Duodenal mucosa (tissue), 2 donors: Measurements from ENCODE around the gene LIPG.

Source experiments
- H3K27ac ChIP-seq: one replicate; pipeline ENCODE4 v1.7.0; 2013; ENCODE audit warnings: low read depth, low read length
- H3K27me3 ChIP-seq, 2 donors: one replicate each; pipeline ENCODE4 v1.7.0; 2013; ENCODE audit warnings: low read length in 2 of 2, control low read depth in 1 of 2; ENCODE audit not compliant: insufficient read depth in 2 of 2, control insufficient read depth in 1 of 2
- H3K36me3 ChIP-seq, 2 donors: one replicate each; pipeline ENCODE4 v1.7.0; 2013; ENCODE audit warnings: low read length in 2 of 2, control low read depth in 1 of 2; ENCODE audit not compliant: insufficient read depth in 2 of 2, control insufficient read depth in 1 of 2
- H3K4me1 ChIP-seq, 2 donors: one replicate each; pipeline ENCODE4 v1.7.0; 2013; ENCODE audit warnings: low read length in 2 of 2, control low read depth in 1 of 2; ENCODE audit not compliant: insufficient read depth in 2 of 2, control insufficient read depth in 1 of 2
- H3K4me3 ChIP-seq, 2 donors: one replicate each; pipeline ENCODE4 v1.7.0; 2013; ENCODE audit warnings: low read length in 2 of 2, low read depth in 1 of 2
- H3K9ac ChIP-seq, 2 donors: one replicate each; pipeline ENCODE4 v1.7.0; 2013; ENCODE audit warnings: low read length in 2 of 2, low read depth in 1 of 2
- H3K9me3 ChIP-seq, 2 donors: one replicate each; pipeline ENCODE4 v1.7.0; 2013; ENCODE audit warnings: low read length in 2 of 2, control low read depth in 1 of 2; ENCODE audit not compliant: control insufficient read depth in 1 of 2

LIPG gene

GRCh38 chr18:49617865-49618264, 56.0 kb downstream of the LIPG start:
- no peaks in the 10 kb centered on the region for H3K36me3 ChIP-seq
- H3K4me3 ChIP-seq, result no peak overlapping the region
- H3K4me1 ChIP-seq, result peaks cover 20 to 25% of the 10 kb centered on the region in 2 donors
- no peak overlapping the region for H3K27ac ChIP-seq
- no peak overlapping the region for H3K9ac ChIP-seq
- H3K27me3 ChIP-seq, result peaks cover 0 to 3% of the 10 kb centered on the region in 2 donors
- H3K9me3 ChIP-seq, result no peaks in the 10 kb centered on the region

GRCh38 chr18:49618742-49619681, 57.2 kb downstream of the LIPG start:
- Histone ChIP-seq H3K4me3 (no peak overlapping the region), H3K9ac (no peak overlapping the region), H3K36me3 (no peaks in the 10 kb centered on the region), H3K9me3 (no peaks in the 10 kb centered on the region), H3K27me3 (peaks cover 0 to 3% of the 10 kb centered on the region in 2 donors), H3K27ac (no peak overlapping the region), H3K4me1 (peaks cover 11 to 14% of the 10 kb centered on the region in 2 donors)

GRCh38 chr18:49619801-49620200, 57.9 kb downstream of the LIPG start:
- Histone ChIP-seq H3K27me3 (peaks cover 0 to 3% of the 10 kb centered on the region in 2 donors), H3K9me3 (no peaks in the 10 kb centered on the region), H3K36me3 (no peaks in the 10 kb centered on the region), H3K27ac (no peak overlapping the region), H3K4me3 (no peak overlapping the region), H3K9ac (no peak overlapping the region), H3K4me1 (peaks cover 9 to 11% of the 10 kb centered on the region in 2 donors)

- Histone ChIP-seq H3K36me3 (no peaks in the 10 kb centered on the region), H3K4me3 (no peak overlapping the region), H3K27me3 (peaks cover 0 to 3% of the 10 kb centered on the region in 2 donors), H3K27ac (no peak overlapping the region), H3K4me1 (peaks cover 9 to 11% of the 10 kb centered on the region in 2 donors), H3K9ac (no peak overlapping the region), H3K9me3 (no peaks in the 10 kb centered on the region)
Measured at GRCh38 chr18:49621301-49621700, 59.4 kb downstream of the LIPG start.

GRCh38 chr18:49621717-49622351, 60.0 kb downstream of the LIPG start:
- no peaks in the 10 kb centered on the region for H3K36me3 ChIP-seq
- peaks cover 0 to 3% of the 10 kb centered on the region in 2 donors for H3K27me3 ChIP-seq
- H3K9me3 ChIP-seq, result no peaks in the 10 kb centered on the region
- H3K9ac ChIP-seq, result no peak overlapping the region
- H3K4me3 ChIP-seq, result no peak overlapping the region
- H3K27ac ChIP-seq, result no peak overlapping the region
- peaks cover 9 to 11% of the 10 kb centered on the region in 2 donors for H3K4me1 ChIP-seq

- H3K9ac ChIP-seq, result no peak overlapping the region
- H3K27me3 ChIP-seq, result peaks cover 0 to 3% of the 10 kb centered on the region in 2 donors
- H3K36me3 ChIP-seq, result no peaks in the 10 kb centered on the region
- H3K9me3 ChIP-seq, result no peaks in the 10 kb centered on the region
- peaks cover 11 to 14% of the 10 kb centered on the region in 2 donors for H3K4me1 ChIP-seq
- no peak overlapping the region for H3K27ac ChIP-seq
- no peak overlapping the region for H3K4me3 ChIP-seq
Measured at GRCh38 chr18:49623571-49623970, 61.7 kb downstream of the LIPG start.

- H3K9me3 ChIP-seq, result no peaks in the 10 kb centered on the region
- peak overlapping the region in 1 of 2 donors; percentile 12 for H3K9ac ChIP-seq
- H3K4me3 ChIP-seq, result no peak overlapping the region
- H3K27me3 ChIP-seq, result peaks cover 0 to 3% of the 10 kb centered on the region in 2 donors
- no peaks in the 10 kb centered on the region for H3K36me3 ChIP-seq
- H3K27ac ChIP-seq, result no peak overlapping the region
- peaks cover 18% of the 10 kb centered on the region in 2 donors for H3K4me1 ChIP-seq
Measured at GRCh38 chr18:49625021-49625691, 63.3 kb downstream of the LIPG start.

GRCh38 chr18:49626842-49627467, 65.1 kb downstream of the LIPG start:
- no peak overlapping the region for H3K9ac ChIP-seq
- H3K9me3 ChIP-seq, result no peaks in the 10 kb centered on the region
- H3K4me1 ChIP-seq, result peaks cover 23 to 24% of the 10 kb centered on the region in 2 donors
- H3K36me3 ChIP-seq, result no peaks in the 10 kb centered on the region
- peaks cover 0 to 3% of the 10 kb centered on the region in 2 donors for H3K27me3 ChIP-seq
- H3K4me3 ChIP-seq, result no peak overlapping the region
- H3K27ac ChIP-seq, result no peak overlapping the region

GRCh38 chr18:49628119-49628518, 66.3 kb downstream of the LIPG start:
- Histone ChIP-seq H3K27ac (no peak overlapping the region), H3K27me3 (no peaks in the 10 kb centered on the region), H3K4me3 (no peak overlapping the region)

More at GRCh38 chr18:49628119-49628518, 66.3 kb downstream of the LIPG start:
- H3K9me3 ChIP-seq, result no peaks in the 10 kb centered on the region
- no peak overlapping the region for H3K9ac ChIP-seq
- no peaks in the 10 kb centered on the region for H3K36me3 ChIP-seq
- H3K4me1 ChIP-seq, result peaks cover 23 to 24% of the 10 kb centered on the region in 2 donors
